ENCODE data around the gene HUNK. TPM values are rescaled to one million over a fixed set of nuclear protein-coding genes. Genes with fewer than 3 reads are reported as not detected.

The HUNK gene
- total and polyA plus RNA-seq, 5 experiments from 2014 or later, result 0.05 to 0.74 (median 0.23) TPM; not detected in 2

DNA sequence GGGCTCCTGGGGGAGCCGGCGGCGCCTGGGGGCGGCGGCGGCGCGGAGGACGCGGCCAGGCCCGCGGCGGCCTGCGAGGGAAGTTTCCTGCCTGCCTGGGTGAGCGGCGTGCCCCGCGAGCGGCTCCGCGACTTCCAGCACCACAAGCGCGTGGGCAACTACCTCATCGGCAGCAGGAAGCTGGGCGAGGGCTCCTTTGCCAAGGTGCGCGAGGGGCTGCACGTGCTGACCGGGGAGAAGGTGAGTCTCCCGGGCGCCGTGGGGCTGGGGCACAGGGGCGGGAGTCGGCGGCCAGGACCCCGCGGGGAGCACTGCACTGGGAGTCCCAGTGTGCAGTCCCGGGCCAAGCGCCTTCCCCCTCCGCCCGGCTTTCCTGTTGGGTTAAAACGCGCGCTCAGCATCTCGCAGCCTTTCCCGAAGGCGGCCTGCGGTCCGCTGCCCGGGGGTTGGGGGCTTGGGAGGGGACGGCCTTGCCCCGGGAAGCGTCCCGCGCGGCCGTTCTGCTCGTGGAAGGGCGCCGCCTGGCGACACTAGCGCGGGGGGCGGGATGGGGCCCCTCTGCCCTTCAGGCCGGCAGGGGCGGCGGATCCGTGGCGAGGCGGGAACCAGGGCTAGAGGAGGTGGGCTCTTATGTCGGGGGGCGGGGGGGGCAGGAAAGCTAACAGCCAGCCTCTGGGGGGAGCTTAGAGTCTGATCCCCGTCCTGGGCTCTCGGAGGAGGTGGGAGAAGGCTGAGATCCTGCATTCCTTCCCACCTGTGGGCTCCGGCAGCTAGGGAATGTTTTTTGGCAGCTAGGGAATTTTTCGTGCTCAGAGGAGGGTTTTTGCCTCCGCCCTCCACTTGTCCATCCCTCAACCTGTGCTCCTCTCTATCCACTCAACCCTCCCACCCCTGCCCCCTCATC lies 1.1 kb downstream of the HUNK start:
- peak; percentile 69 to 74 for ATAC-seq
- H3K27ac Mint-ChIP-seq, result no peak overlapping the region

GRCh38 chr21:31874812-31875212 lies 2.0 kb downstream of the HUNK start:
- Mint-ChIP-seq H3K4me3 (peak overlapping the region in 8 of 10 donors; percentile 40 to 87 (median 62)), H3K27me3 (peaks cover 30 to 64% (median 43%) of the 10 kb centered on the region in 5 donors)

More for the DNA sequence above, 1.1 kb downstream of the HUNK start:
- peak overlapping the region in 7 of 10 donors; percentile 10 to 81 (median 33) for H3K4me3 Mint-ChIP-seq
- peaks cover 30 to 66% (median 43%) of the 10 kb centered on the region in 5 donors for H3K27me3 Mint-ChIP-seq
- H3K36me3 Mint-ChIP-seq, result no peaks in the 10 kb centered on the region
- peaks cover 7 to 13% (median 9%) of the 10 kb centered on the region in 4 donors for H3K4me1 Mint-ChIP-seq
- POLR2A ChIA-PET, result interaction anchor here (1.0 to 1.3 kb wide), 4 partner anchors 78 to 101 kb away, joined by 3 to 4 read pairs (median 3); no protein-coding TSS in a partner anchor
- peak in 8 of 10 donors; percentile 5 to 67 (median 44) for DNase-seq
- H3K9me3 Mint-ChIP-seq, result no peaks in the 10 kb centered on the region

GRCh38 chr21:31875496-31876015 lies 2.7 kb downstream of the HUNK start:
- ATAC-seq (no peak), DNase-seq (no peak)
- Mint-ChIP-seq H3K4me3 (peak overlapping the region in 7 of 10 donors; percentile 14 to 56 (median 43)), H3K9me3 (no peaks in the 10 kb centered on the region), H3K27me3 (peaks cover 27 to 64% (median 38%) of the 10 kb centered on the region in 5 donors), H3K27ac (no peak overlapping the region), H3K36me3 (no peaks in the 10 kb centered on the region), H3K4me1 (peaks cover 7 to 13% (median 9%) of the 10 kb centered on the region in 4 donors)
- POLR2A ChIA-PET, result no interaction called here

More at GRCh38 chr21:31874812-31875212, 2.0 kb downstream of the HUNK start:
- no peaks in the 10 kb centered on the region for H3K36me3 Mint-ChIP-seq
- H3K27ac Mint-ChIP-seq, result peak overlapping the region in 1 of 10 donors; percentile 26
- no peak for DNase-seq
- peaks cover 7 to 13% (median 9%) of the 10 kb centered on the region in 4 donors for H3K4me1 Mint-ChIP-seq
- no peak for ATAC-seq
- POLR2A ChIA-PET, result interaction anchor here (0.6 to 1.3 kb wide), 3 partner anchors 83 to 100 kb away, joined by 3 to 4 read pairs (median 3); no protein-coding TSS in a partner anchor
- H3K9me3 Mint-ChIP-seq, result no peaks in the 10 kb centered on the region

DNA sequence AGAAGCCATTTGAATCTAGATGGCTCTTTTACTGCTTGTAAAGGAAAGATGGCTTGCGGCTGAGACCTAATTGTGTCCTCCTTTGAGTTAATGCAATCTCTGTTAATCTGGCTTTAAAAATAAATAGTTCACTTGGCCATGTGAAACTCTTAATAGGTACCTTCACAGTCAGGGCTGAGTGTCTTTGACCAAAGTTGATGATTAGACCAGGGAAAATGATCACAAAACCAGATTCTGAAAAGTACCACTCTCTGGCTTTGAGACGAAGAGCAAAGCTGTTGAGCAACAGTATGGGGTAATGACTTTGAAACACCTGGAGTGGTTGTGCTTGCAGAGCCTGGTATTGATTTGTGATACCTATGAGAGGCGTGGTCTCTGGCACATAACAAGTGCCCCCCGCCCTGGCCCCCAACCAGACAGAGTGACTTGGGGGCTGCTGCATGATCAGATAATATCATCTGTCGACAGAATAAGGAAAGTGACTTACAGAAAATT lies 4.7 kb downstream of the HUNK start:
- POLR2A ChIA-PET, result no interaction called here
- H3K27ac Mint-ChIP-seq, result no peak overlapping the region
- H3K9me3 Mint-ChIP-seq, result no peaks in the 10 kb centered on the region
- peaks cover 17 to 61% (median 30%) of the 10 kb centered on the region in 5 donors for H3K27me3 Mint-ChIP-seq
- DNase-seq (no peak), ATAC-seq (no peak)
- H3K4me3 Mint-ChIP-seq, result no peak overlapping the region
- H3K4me1 Mint-ChIP-seq, result peaks cover under 1 to 4% (median 3%) of the 10 kb centered on the region in 4 donors
- no peaks in the 10 kb centered on the region for H3K36me3 Mint-ChIP-seq

DNA sequence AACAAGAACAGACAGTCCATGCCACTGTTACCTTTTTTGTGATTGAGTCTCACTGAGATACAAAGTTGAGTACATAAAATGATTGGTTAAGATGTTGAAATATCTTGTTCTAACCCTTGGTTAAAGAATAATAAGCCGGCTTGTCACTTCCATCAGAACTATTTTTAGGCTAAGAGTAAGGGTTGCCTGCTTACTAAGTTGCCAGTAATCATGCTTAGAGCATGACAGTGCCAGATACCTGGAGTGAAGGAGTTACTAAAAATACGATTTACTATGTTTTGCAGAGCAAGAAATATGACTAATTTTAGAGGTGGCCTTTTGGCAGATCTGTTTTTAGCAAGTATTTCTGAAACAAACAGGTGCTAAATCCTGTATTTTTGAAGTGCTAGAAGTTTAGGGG lies 6.0 kb downstream of the HUNK start:
- Mint-ChIP-seq H3K36me3 (peaks cover 0 to 5% (median 0%) of the 10 kb centered on the region in 3 donors), H3K9me3 (no peaks in the 10 kb centered on the region), H3K4me1 (peaks cover 0 to 3% (median 1%) of the 10 kb centered on the region in 4 donors), H3K4me3 (no peak overlapping the region), H3K27me3 (peaks cover 16 to 59% (median 29%) of the 10 kb centered on the region in 5 donors), H3K27ac (no peak overlapping the region)
- ATAC-seq, result no peak
- POLR2A ChIA-PET, result no interaction called here
- DNase-seq, result no peak

- peaks cover 0 to 3% (median 1%) of the 10 kb centered on the region in 4 donors for H3K4me1 Mint-ChIP-seq
- H3K27ac Mint-ChIP-seq, result peak overlapping the region in 1 of 10 donors; percentile 23
- no peak overlapping the region for H3K4me3 Mint-ChIP-seq
- POLR2A ChIA-PET, result no interaction called here
- peaks cover 0 to 5% (median 0%) of the 10 kb centered on the region in 3 donors for H3K36me3 Mint-ChIP-seq
- DNase-seq, result no peak
- ATAC-seq, result no peak
- H3K9me3 Mint-ChIP-seq, result peaks cover 0 to 1% (median 0%) of the 10 kb centered on the region in 9 donors
- H3K27me3 Mint-ChIP-seq, result peaks cover 16 to 57% (median 29%) of the 10 kb centered on the region in 5 donors
Measured at GRCh38 chr21:31879241-31879650, 6.4 kb downstream of the HUNK start.

- no peak overlapping the region for H3K4me3 Mint-ChIP-seq
- peaks cover 14 to 51% (median 24%) of the 10 kb centered on the region in 5 donors for H3K27me3 Mint-ChIP-seq
- H3K4me1 Mint-ChIP-seq, result no peaks in the 10 kb centered on the region
- peaks cover 0 to 5% (median 0%) of the 10 kb centered on the region in 3 donors for H3K36me3 Mint-ChIP-seq
- no peak for ATAC-seq
- H3K27ac Mint-ChIP-seq, result no peak overlapping the region
- no peak for DNase-seq
- POLR2A ChIA-PET, result interaction anchor here (1.1 kb wide), 1 partner anchor 9 kb away, joined by 3 read pairs; no protein-coding TSS in a partner anchor
- peaks cover 0 to 1% (median 0%) of the 10 kb centered on the region in 9 donors for H3K9me3 Mint-ChIP-seq
Measured at GRCh38 chr21:31879911-31880310, 7.1 kb downstream of the HUNK start.

DNA sequence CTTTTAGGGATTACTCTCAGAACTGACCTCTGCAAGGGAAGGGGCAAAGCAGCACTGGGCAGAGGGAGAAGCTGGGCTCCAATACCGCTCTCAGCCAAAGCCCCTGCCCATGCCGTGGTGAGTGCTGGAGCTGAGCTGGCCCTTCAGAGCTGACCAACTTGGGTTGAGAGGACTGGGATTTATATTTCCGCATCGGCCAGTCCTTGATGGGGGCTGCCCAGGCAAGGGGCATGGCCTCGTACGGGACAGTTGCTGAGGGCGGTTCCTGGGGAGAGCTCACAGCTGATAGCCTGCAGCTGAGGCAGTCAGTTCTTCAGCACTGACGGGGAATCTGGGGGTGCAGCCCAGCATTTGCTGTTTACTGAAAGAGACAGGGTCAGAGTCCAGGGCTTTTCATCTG lies 8.0 kb downstream of the HUNK start:
- ATAC-seq, result no peak
- no peak overlapping the region for H3K4me3 Mint-ChIP-seq
- POLR2A ChIA-PET, result interaction anchor here (1.1 kb wide), 1 partner anchor 8 kb away, joined by 3 read pairs; no protein-coding TSS in a partner anchor
- H3K27me3 Mint-ChIP-seq, result peaks cover 5 to 42% (median 18%) of the 10 kb centered on the region in 5 donors
- H3K9me3 Mint-ChIP-seq, result peaks cover 0 to 6% (median 0%) of the 10 kb centered on the region in 9 donors
- no peak for DNase-seq
- no peak overlapping the region for H3K27ac Mint-ChIP-seq
- peaks cover 0 to 5% (median 0%) of the 10 kb centered on the region in 3 donors for H3K36me3 Mint-ChIP-seq
- H3K4me1 Mint-ChIP-seq, result no peaks in the 10 kb centered on the region

DNA sequence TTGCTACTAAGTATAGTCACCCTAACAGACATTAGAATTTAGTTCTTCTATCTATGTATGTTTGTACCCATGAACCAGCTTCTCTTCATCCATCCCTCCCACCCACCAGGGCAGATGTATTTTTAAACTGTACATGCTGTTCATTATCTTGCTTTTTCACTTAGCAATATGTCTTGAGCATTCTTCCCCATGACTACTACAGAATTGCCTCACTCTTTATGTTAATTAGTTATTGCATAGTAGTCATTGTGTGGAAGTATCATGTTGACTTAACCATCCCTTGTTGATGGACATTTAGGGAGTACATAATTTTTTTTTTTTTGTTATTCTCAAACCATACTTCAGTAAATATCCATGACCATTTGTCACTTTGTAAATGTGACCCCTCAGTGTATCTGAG lies 9.9 kb downstream of the HUNK start:
- Mint-ChIP-seq H3K36me3 (peaks cover 0 to 5% (median 0%) of the 10 kb centered on the region in 3 donors), H3K9me3 (peaks cover 0 to 6% (median 0%) of the 10 kb centered on the region in 9 donors), H3K4me1 (no peaks in the 10 kb centered on the region), H3K27me3 (peaks cover 3 to 29% (median 12%) of the 10 kb centered on the region in 5 donors), H3K27ac (no peak overlapping the region), H3K4me3 (no peak overlapping the region)
- no peak for DNase-seq
- POLR2A ChIA-PET, result no interaction called here
- no peak for ATAC-seq

- Mint-ChIP-seq H3K4me3 (no peak overlapping the region), H3K4me1 (peaks cover 0 to 2% (median 0%) of the 10 kb centered on the region in 4 donors), H3K27ac (no peak overlapping the region), H3K36me3 (peaks cover 0 to 5% (median 0%) of the 10 kb centered on the region in 3 donors), H3K27me3 (peaks cover 3 to 18% (median 6%) of the 10 kb centered on the region in 5 donors), H3K9me3 (peaks cover 0 to 6% (median 0%) of the 10 kb centered on the region in 9 donors)
- DNase-seq (no peak), ATAC-seq (no peak)
- POLR2A ChIA-PET, result no interaction called here
Measured at GRCh38 chr21:31885146-31885545, 12.3 kb downstream of the HUNK start.

DNA sequence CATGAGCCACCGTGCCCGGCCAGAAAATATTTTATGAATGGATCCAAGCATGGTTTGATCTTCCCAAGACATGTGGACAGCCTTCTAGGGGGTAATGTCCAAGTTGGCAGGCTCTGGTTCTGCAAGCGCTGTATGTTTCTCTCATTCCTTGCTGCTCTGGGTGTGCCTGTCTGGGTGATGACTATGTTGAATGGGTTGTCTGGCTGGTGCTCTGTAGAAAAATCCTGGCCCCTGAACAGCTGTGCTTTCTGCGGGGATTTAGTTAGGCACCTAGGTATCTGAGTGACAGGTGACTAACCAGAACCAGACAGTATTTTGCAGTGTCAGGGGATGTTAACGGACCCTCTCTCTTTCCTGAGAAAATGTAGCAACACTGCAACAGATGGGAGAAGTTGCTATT lies 14.1 kb downstream of the HUNK start:
- ATAC-seq, result no peak
- peaks cover 0 to 2% (median 0%) of the 10 kb centered on the region in 4 donors for H3K4me1 Mint-ChIP-seq
- POLR2A ChIA-PET, result no interaction called here
- peaks cover 0 to 6% (median 0%) of the 10 kb centered on the region in 9 donors for H3K9me3 Mint-ChIP-seq
- no peak for DNase-seq
- H3K36me3 Mint-ChIP-seq, result peaks cover 0 to 5% (median 0%) of the 10 kb centered on the region in 3 donors
- no peak overlapping the region for H3K27ac Mint-ChIP-seq
- peaks cover 0 to 8% (median 1%) of the 10 kb centered on the region in 5 donors for H3K27me3 Mint-ChIP-seq
- no peak overlapping the region for H3K4me3 Mint-ChIP-seq

GRCh38 chr21:31887391-31887841 lies 14.6 kb downstream of the HUNK start:
- no peak for ATAC-seq
- peaks cover 0 to 6% (median 0%) of the 10 kb centered on the region in 9 donors for H3K9me3 Mint-ChIP-seq
- H3K27me3 Mint-ChIP-seq, result peaks cover 0 to 5% (median 1%) of the 10 kb centered on the region in 5 donors
- no peak overlapping the region for H3K4me3 Mint-ChIP-seq
- no peak for DNase-seq
- H3K4me1 Mint-ChIP-seq, result peaks cover 0 to 2% (median 0%) of the 10 kb centered on the region in 4 donors
- peaks cover 0 to 5% (median 0%) of the 10 kb centered on the region in 3 donors for H3K36me3 Mint-ChIP-seq
- POLR2A ChIA-PET, result no interaction called here
- peak overlapping the region in 1 of 10 donors; percentile 73 for H3K27ac Mint-ChIP-seq
